ENCODE data around the gene SV2A. TPM values are rescaled to one million over a fixed set of nuclear protein-coding genes. Genes with fewer than 3 reads are reported as not detected.
"Not testable (repeated sequence)": the region's sequence is repeated elsewhere in the genome, so short reads cannot be mapped to it uniquely, and the experiment has no call there.

SV2A gene
- 53.0 TPM for polyA plus RNA-seq (2013, experiment 1 of 2)
- 42.6 TPM for polyA plus RNA-seq (2013, experiment 2 of 2)

GRCh38 chr1:149917571-149918144, at the start of gene SV2A:
Gene SV2A (minus strand): TSS chr1:149917844. CDS start chr1:149913840, 4,004 bp downstream.
- Histone ChIP-seq H3K4me1 (ENCODE audit: control insufficient read depth, insufficient read depth, low read length, poor library complexity, severe bottlenecking) (peaks cover 19% of the 10 kb centered on the region), H3K9me3 (ENCODE audit: control insufficient read depth, low read length) (no peaks in the 10 kb centered on the region), H3K4me3 (ENCODE audit: extremely low read depth, insufficient read depth, low read length, poor library complexity, severe bottlenecking) (peak within 1 kb of the TSS; percentile 76), H3K36me3 (ENCODE audit: control insufficient read depth, insufficient read depth, low read length) (peaks cover 23% of the 10 kb centered on the region), H3K27ac (ENCODE audit: low read depth, low read length, severe bottlenecking) (no peak within 1 kb of the TSS)
- WGBS, 2 experiments (ENCODE audit: insufficient coverage in 2 of 2), result 0 to 4% methylated on average over 3 to 5 of the region's 24 CpGs

- Histone ChIP-seq H3K4me1 (ENCODE audit: control insufficient read depth, insufficient read depth, low read length, poor library complexity, severe bottlenecking) (no peaks in the 10 kb centered on the region), H3K9me3 (ENCODE audit: control insufficient read depth, low read length) (no peaks in the 10 kb centered on the region), H3K36me3 (ENCODE audit: control insufficient read depth, insufficient read depth, low read length) (peaks cover 79% of the 10 kb centered on the region), H3K4me3 (ENCODE audit: extremely low read depth, insufficient read depth, low read length, poor library complexity, severe bottlenecking) (no peak overlapping the region), H3K27ac (ENCODE audit: low read depth, low read length, severe bottlenecking) (no peak overlapping the region)
- 100% methylated on average over 1 of the region's 3 CpGs; no CpG with 5 or more reads in 1 of the 2 experiments for WGBS, 2 experiments (ENCODE audit: insufficient coverage in 2 of 2)
Measured at GRCh38 chr1:149967041-149967440, 49.4 kb upstream of the SV2A start.

GRCh38 chr1:149966405-149966804, 48.8 kb upstream of the SV2A start:
- Histone ChIP-seq H3K9me3 (ENCODE audit: control insufficient read depth, low read length) (no peaks in the 10 kb centered on the region), H3K27ac (ENCODE audit: low read depth, low read length, severe bottlenecking) (no peak overlapping the region), H3K4me3 (ENCODE audit: extremely low read depth, insufficient read depth, low read length, poor library complexity, severe bottlenecking) (no peak overlapping the region), H3K36me3 (ENCODE audit: control insufficient read depth, insufficient read depth, low read length) (peaks cover 76% of the 10 kb centered on the region), H3K4me1 (ENCODE audit: control insufficient read depth, insufficient read depth, low read length, poor library complexity, severe bottlenecking) (no peaks in the 10 kb centered on the region)
- WGBS, 2 experiments (ENCODE audit: insufficient coverage in 2 of 2), result no CpG with 5 or more reads among the region's 1 CpG

GRCh38 chr1:149965440-149965839, 47.8 kb upstream of the SV2A start:
- WGBS, 2 experiments (ENCODE audit: insufficient coverage in 2 of 2), result 100% methylated on average over 2 to 3 of the region's 3 CpGs
- Histone ChIP-seq H3K36me3 (ENCODE audit: control insufficient read depth, insufficient read depth, low read length) (peaks cover 78% of the 10 kb centered on the region), H3K27ac (ENCODE audit: low read depth, low read length, severe bottlenecking) (no peak overlapping the region)

GRCh38 chr1:149963358-149963757, 45.7 kb upstream of the SV2A start:
- Histone ChIP-seq H3K4me1 (ENCODE audit: control insufficient read depth, insufficient read depth, low read length, poor library complexity, severe bottlenecking) (no peaks in the 10 kb centered on the region), H3K27ac (ENCODE audit: low read depth, low read length, severe bottlenecking) (no peak overlapping the region), H3K36me3 (ENCODE audit: control insufficient read depth, insufficient read depth, low read length) (peaks cover 84% of the 10 kb centered on the region), H3K4me3 (ENCODE audit: extremely low read depth, insufficient read depth, low read length, poor library complexity, severe bottlenecking) (no peak overlapping the region), H3K9me3 (ENCODE audit: control insufficient read depth, low read length) (no peaks in the 10 kb centered on the region)
- WGBS, 2 experiments (ENCODE audit: insufficient coverage in 2 of 2), result 70 to 83% methylated on average over 1 of the region's 3 CpGs

More at GRCh38 chr1:149965440-149965839, 47.8 kb upstream of the SV2A start:
- no peaks in the 10 kb centered on the region for H3K4me1 ChIP-seq (ENCODE audit: control insufficient read depth, insufficient read depth, low read length, poor library complexity, severe bottlenecking)
- H3K9me3 ChIP-seq (ENCODE audit: control insufficient read depth, low read length), result no peaks in the 10 kb centered on the region
- no peak overlapping the region for H3K4me3 ChIP-seq (ENCODE audit: extremely low read depth, insufficient read depth, low read length, poor library complexity, severe bottlenecking)

- no peak overlapping the region for H3K4me3 ChIP-seq (ENCODE audit: extremely low read depth, insufficient read depth, low read length, poor library complexity, severe bottlenecking)
- no peaks in the 10 kb centered on the region for H3K4me1 ChIP-seq (ENCODE audit: control insufficient read depth, insufficient read depth, low read length, poor library complexity, severe bottlenecking)
- no peaks in the 10 kb centered on the region for H3K9me3 ChIP-seq (ENCODE audit: control insufficient read depth, low read length)
- H3K27ac ChIP-seq (ENCODE audit: low read depth, low read length, severe bottlenecking), result peak overlapping the region; percentile 53
- H3K36me3 ChIP-seq (ENCODE audit: control insufficient read depth, insufficient read depth, low read length), result peaks cover 90% of the 10 kb centered on the region
- WGBS, 2 experiments (ENCODE audit: insufficient coverage in 2 of 2), result 94 to 100% methylated on average over 1 to 2 of the region's 2 CpGs
Measured at GRCh38 chr1:149962736-149963135, 45.1 kb upstream of the SV2A start.

GRCh38 chr1:149962039-149962647, 44.5 kb upstream of the SV2A start:
- Histone ChIP-seq H3K27ac (ENCODE audit: low read depth, low read length, severe bottlenecking) (peak overlapping the region; percentile 53), H3K36me3 (ENCODE audit: control insufficient read depth, insufficient read depth, low read length) (peaks cover 88% of the 10 kb centered on the region), H3K4me3 (ENCODE audit: extremely low read depth, insufficient read depth, low read length, poor library complexity, severe bottlenecking) (no peak overlapping the region), H3K9me3 (ENCODE audit: control insufficient read depth, low read length) (no peaks in the 10 kb centered on the region), H3K4me1 (ENCODE audit: control insufficient read depth, insufficient read depth, low read length, poor library complexity, severe bottlenecking) (no peaks in the 10 kb centered on the region)
- 36 to 69% methylated on average over 2 of the region's 3 CpGs for WGBS, 2 experiments (ENCODE audit: insufficient coverage in 2 of 2)

- H3K9me3 ChIP-seq (ENCODE audit: control insufficient read depth, low read length); H3K4me1 ChIP-seq (ENCODE audit: control insufficient read depth, insufficient read depth, low read length, poor library complexity, severe bottlenecking); H3K4me3 ChIP-seq (ENCODE audit: extremely low read depth, insufficient read depth, low read length, poor library complexity, severe bottlenecking); H3K27ac ChIP-seq (ENCODE audit: low read depth, low read length, severe bottlenecking): not testable (repeated sequence)
- peaks cover 52% of the 10 kb centered on the region for H3K36me3 ChIP-seq (ENCODE audit: control insufficient read depth, insufficient read depth, low read length)
- 97 to 100% methylated on average over 12 to 14 of the region's 14 CpGs for WGBS, 2 experiments (ENCODE audit: insufficient coverage in 2 of 2)
Measured at GRCh38 chr1:149957548-149957947, 39.9 kb upstream of the SV2A start.

- H3K4me3 ChIP-seq (ENCODE audit: extremely low read depth, insufficient read depth, low read length, poor library complexity, severe bottlenecking), result no peak overlapping the region
- no peaks in the 10 kb centered on the region for H3K9me3 ChIP-seq (ENCODE audit: control insufficient read depth, low read length)
- WGBS, 2 experiments (ENCODE audit: insufficient coverage in 2 of 2), result 90 to 92% methylated on average over 2 of the region's 6 CpGs
- peaks cover 52% of the 10 kb centered on the region for H3K36me3 ChIP-seq (ENCODE audit: control insufficient read depth, insufficient read depth, low read length)
- no peaks in the 10 kb centered on the region for H3K4me1 ChIP-seq (ENCODE audit: control insufficient read depth, insufficient read depth, low read length, poor library complexity, severe bottlenecking)
- H3K27ac ChIP-seq (ENCODE audit: low read depth, low read length, severe bottlenecking), result no peak overlapping the region
Measured at GRCh38 chr1:149949911-149950310, 32.3 kb upstream of the SV2A start.

- Histone ChIP-seq H3K36me3 (ENCODE audit: control insufficient read depth, insufficient read depth, low read length) (peaks cover 63% of the 10 kb centered on the region), H3K4me1 (ENCODE audit: control insufficient read depth, insufficient read depth, low read length, poor library complexity, severe bottlenecking) (peaks cover 5% of the 10 kb centered on the region), H3K9me3 (ENCODE audit: control insufficient read depth, low read length) (no peaks in the 10 kb centered on the region), H3K4me3 (ENCODE audit: extremely low read depth, insufficient read depth, low read length, poor library complexity, severe bottlenecking) (no peak overlapping the region), H3K27ac (ENCODE audit: low read depth, low read length, severe bottlenecking) (no peak overlapping the region)
- 90 to 97% methylated on average over 4 of the region's 4 CpGs for WGBS, 2 experiments (ENCODE audit: insufficient coverage in 2 of 2)
Measured at GRCh38 chr1:149945206-149945605, 27.6 kb upstream of the SV2A start.

GRCh38 chr1:149942885-149943284, 25.2 kb upstream of the SV2A start:
- Histone ChIP-seq H3K27ac (ENCODE audit: low read depth, low read length, severe bottlenecking) (peak overlapping the region; percentile 13), H3K36me3 (ENCODE audit: control insufficient read depth, insufficient read depth, low read length) (peaks cover 40% of the 10 kb centered on the region), H3K4me3 (ENCODE audit: extremely low read depth, insufficient read depth, low read length, poor library complexity, severe bottlenecking) (no peak overlapping the region), H3K9me3 (ENCODE audit: control insufficient read depth, low read length) (no peaks in the 10 kb centered on the region), H3K4me1 (ENCODE audit: control insufficient read depth, insufficient read depth, low read length, poor library complexity, severe bottlenecking) (peaks cover 21% of the 10 kb centered on the region)
- WGBS, 2 experiments (ENCODE audit: insufficient coverage in 2 of 2), result 75% methylated on average over 1 of the region's 3 CpGs; no CpG with 5 or more reads in 1 of the 2 experiments

Measured in mesodermal cell (in vitro differentiated cells).